SKM-1 treated with dmso at 0.1 percent for 144 hours (cell line): ENCODE measurements around the gene BPIFB2.
"Not testable (repeated sequence)": the region's sequence is repeated elsewhere in the genome, so short reads cannot be mapped to it uniquely, and the experiment has no call there.

Experiments used
- DNase-seq: peaks from one replicate; lab custom pipeline; 2025; ENCODE audit not compliant: unreplicated experiment; lab: John Stamatoyannopoulos, UW

BPIFB2 gene

GRCh38 chr20:33034901-33035492 is 27.5 kb downstream of the BPIFB2 start:
- no peak for DNase-seq

GRCh38 chr20:33037456-33037855 is 30.0 kb downstream of the BPIFB2 start:
- DNase-seq, result no peak

GRCh38 chr20:33038243-33038642 is 30.7 kb downstream of the BPIFB2 start:
- no peak for DNase-seq

GRCh38 chr20:33042430-33042829 is 34.9 kb downstream of the BPIFB2 start:
- no peak for DNase-seq

GRCh38 chr20:33042983-33043730 is 35.7 kb downstream of the BPIFB2 start:
- no peak for DNase-seq

GRCh38 chr20:33043731-33044181 is 36.3 kb downstream of the BPIFB2 start:
- DNase-seq, result no peak

- not testable (repeated sequence) for DNase-seq
These were observed 37.7 kb downstream of the BPIFB2 start for GRCh38 chr20:33045129-33045721.

DNA sequence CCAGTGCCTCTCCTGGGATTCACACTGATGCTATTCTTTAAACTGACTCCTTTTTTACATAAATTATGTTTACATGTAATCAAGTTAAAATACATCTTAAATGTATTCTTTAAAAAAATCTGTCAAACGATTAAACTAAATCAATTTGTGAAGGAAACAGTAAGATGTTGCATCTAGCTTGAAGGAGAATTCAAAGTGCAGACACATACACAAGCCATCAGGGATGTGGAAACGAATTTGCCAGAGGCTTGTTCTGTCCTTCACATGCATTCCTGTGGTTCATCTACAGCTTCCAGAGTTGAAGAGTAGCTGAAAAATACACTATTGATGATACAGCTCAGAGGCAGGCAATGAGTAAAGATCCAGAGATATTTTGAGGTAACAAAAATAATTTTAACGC is 38.9 kb downstream of the BPIFB2 start:
- no peak for DNase-seq

DNA sequence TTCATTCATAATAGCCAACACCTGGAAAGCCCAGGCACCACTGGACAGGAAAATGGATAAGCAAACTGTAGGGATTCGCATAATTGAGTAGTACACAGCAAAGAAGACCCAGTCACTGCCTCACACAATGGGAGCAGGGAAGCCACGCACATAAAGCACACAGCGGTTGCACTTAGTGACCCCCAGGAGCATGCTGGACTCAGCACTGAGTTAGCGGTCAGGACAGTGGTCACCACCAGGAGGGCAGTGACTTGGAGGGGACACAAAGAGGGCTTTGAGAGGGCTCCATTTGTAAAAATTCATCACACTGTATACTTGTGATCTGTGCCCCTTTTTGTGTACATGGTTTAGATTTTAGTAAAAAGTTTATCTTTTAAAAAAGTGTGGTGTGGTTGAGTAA is 43.8 kb downstream of the BPIFB2 start:
- DNase-seq, result no peak

DNA sequence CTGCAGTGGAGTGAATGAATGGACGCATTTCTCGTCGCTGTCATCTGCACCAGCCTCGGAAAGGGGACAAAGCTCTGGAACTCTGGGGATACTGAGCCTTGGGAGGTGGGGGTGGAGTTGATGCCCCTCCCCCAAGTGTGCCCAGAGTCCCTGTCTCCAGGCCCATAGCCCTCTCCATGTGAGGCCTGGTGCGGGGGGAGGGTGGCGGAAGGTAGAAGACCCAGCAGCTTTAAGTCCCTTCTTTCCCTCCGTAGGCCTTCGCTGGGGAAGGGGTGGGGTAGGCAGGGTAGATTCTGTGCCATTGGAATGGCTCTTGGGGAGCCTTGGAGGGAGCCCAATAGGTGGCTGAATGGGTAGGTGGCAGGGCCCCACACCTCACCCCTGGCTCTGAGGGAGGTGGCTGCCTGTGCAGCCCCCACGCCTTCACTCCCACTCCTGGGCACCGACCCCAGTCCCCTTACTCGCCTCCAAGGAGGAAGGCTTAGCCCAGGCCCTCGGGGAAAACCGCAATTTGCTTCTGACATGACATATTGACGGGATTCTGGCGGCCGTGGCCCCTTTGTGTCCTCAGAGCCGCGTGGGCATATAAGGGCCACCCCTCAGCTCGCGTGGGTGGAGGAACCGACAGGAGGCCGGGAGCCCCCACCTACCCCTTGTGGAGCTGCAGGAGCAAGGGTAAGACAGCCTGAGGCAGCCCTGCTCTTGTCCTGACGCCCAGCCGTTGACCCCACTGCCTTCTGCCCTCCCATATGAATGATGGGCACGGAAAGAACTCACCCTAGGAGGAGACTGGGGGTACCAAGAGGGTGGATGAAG is 46.0 kb downstream of the BPIFB2 start, which contains the start of gene BPIFB3:
Gene BPIFB3 (plus strand): TSS at position 613 of the 816 bp plus-strand sequence. CDS start 1,533 bp downstream, outside the sequence.
- no peak for DNase-seq

- no peak for DNase-seq
These were observed 46.9 kb downstream of the BPIFB2 start for GRCh38 chr20:33054381-33054780.

GRCh38 chr20:33054791-33055190 is 47.3 kb downstream of the BPIFB2 start:
- no peak for DNase-seq

DNA sequence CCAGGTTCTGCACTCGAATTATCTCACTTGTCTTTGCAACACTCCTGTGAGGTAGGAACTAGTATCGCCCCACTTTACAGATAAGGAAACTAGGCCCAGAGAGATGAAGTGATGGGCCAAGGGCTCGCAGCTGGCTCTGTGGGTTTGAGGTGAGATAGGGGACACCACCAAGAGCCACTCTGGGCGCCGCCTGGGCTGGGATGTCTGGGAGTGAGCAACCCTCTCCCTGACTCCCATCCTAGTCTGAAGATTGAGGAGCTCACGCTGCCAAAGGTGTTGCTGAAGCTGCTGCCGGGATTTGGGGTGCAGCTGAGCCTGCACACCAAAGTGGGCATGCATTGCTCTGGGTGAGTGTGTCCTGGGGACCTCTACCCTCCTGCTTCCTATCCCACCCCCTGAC is 51.6 kb downstream of the BPIFB2 start:
- no peak for DNase-seq

- no peak for DNase-seq
These were observed 52.4 kb downstream of the BPIFB2 start for GRCh38 chr20:33059741-33060390.

GRCh38 chr20:33061658-33062028 is 54.1 kb downstream of the BPIFB2 start:
- DNase-seq, result no peak

GRCh38 chr20:33062105-33062824 is 54.8 kb downstream of the BPIFB2 start:
- DNase-seq, result no peak

GRCh38 chr20:33062825-33063149 is 55.3 kb downstream of the BPIFB2 start:
- DNase-seq, result no peak

GRCh38 chr20:33063271-33063670 is 55.8 kb downstream of the BPIFB2 start:
- DNase-seq, result no peak

GRCh38 chr20:33064572-33065287 is 57.2 kb downstream of the BPIFB2 start:
- no peak for DNase-seq

- no peak for DNase-seq
These were observed 58.3 kb downstream of the BPIFB2 start for GRCh38 chr20:33065785-33066184.
